ENCODE data around the gene DGCR2.

DNA sequence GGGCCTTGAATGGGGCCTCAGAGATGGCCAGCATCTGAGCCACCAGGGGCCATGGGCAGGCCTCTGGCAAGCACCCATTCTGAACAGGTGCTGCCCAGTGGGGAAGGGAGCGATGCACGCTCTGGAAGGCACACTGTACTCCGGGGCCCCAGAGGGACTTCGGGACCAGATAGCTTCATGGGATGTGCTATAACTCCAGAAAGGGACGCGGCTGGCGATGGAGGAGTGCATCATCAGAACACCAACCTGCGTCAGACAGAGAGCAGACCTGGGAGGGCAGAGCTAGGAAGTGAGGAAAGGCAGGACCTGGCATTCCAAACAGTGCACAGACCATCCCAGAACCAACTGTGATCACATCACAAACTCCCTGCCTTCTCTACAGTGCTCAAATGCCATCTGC, 16.8 kb downstream of the DGCR2 start:
- TF ChIP-seq, protein P1, sequence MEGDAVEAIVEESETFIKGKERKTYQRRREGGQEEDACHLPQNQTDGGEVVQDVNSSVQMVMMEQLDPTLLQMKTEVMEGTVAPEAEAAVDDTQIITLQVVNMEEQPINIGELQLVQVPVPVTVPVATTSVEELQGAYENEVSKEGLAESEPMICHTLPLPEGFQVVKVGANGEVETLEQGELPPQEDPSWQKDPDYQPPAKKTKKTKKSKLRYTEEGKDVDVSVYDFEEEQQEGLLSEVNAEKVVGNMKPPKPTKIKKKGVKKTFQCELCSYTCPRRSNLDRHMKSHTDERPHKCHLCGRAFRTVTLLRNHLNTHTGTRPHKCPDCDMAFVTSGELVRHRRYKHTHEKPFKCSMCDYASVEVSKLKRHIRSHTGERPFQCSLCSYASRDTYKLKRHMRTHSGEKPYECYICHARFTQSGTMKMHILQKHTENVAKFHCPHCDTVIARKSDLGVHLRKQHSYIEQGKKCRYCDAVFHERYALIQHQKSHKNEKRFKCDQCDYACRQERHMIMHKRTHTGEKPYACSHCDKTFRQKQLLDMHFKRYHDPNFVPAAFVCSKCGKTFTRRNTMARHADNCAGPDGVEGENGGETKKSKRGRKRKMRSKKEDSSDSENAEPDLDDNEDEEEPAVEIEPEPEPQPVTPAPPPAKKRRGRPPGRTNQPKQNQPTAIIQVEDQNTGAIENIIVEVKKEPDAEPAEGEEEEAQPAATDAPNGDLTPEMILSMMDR (IDR thresholded peaks at IDR 0.05): no peak
- TF ChIP-seq POLR2AphosphoS5 (IDR thresholded peaks at IDR 0.05): no peak
